DOHH2 (cell line): ENCODE measurements around the gene ZRSR2.

Source experiments
- H3F3A ChIP-seq: fragments of 200-600 bp; sonication (generic), shearing (Covaris generic); 2 replicates; pipeline ENCODE4 v1.6.0; 2016; ENCODE audit warnings: antibody characterized with exemption, mild to moderate bottlenecking; ENCODE audit not compliant: control insufficient read depth, insufficient read depth
- H3K27ac ChIP-seq: fragments of 200-600 bp; sonication (generic); 2 replicates; pipeline ENCODE4 v1.5.1; 2014; ENCODE audit warnings: low read depth, mild to moderate bottlenecking, low read length, moderate library complexity
- H3K27me3 ChIP-seq: fragments of 200-600 bp; sonication (generic); 2 replicates; pipeline ENCODE4 v1.6.1; 2014; ENCODE audit warnings: mild to moderate bottlenecking, low read length, mixed read lengths; ENCODE audit not compliant: control insufficient read depth
- H3K36me3 ChIP-seq: fragments of 200-600 bp; sonication (generic); 2 replicates; pipeline ENCODE4 v1.6.1; 2014; ENCODE audit warnings: mild to moderate bottlenecking, low read length, moderate library complexity, mixed read lengths; ENCODE audit not compliant: control insufficient read depth
- H3K4me1 ChIP-seq: fragments of 200-600 bp; sonication (generic); 2 replicates; pipeline ENCODE4 v1.6.1; 2014; ENCODE audit warnings: mild to moderate bottlenecking, low read length, mixed read lengths; ENCODE audit not compliant: control insufficient read depth
- H3K4me2 ChIP-seq: fragments of 200-600 bp; sonication (generic); 2 replicates; pipeline ENCODE4 v1.6.0; 2014; ENCODE audit warnings: mild to moderate bottlenecking, low read length, moderate library complexity
- H3K4me3 ChIP-seq: fragments of 200-600 bp; sonication (generic); 2 replicates; pipeline ENCODE4 v1.5.1; 2014; ENCODE audit warnings: mild to moderate bottlenecking, low read length, mixed read lengths
- H3K79me2 ChIP-seq: fragments of 200-600 bp; sonication (generic); 2 replicates; pipeline ENCODE4 v1.6.1; 2014; ENCODE audit warnings: mild to moderate bottlenecking, low read length, mixed read lengths; ENCODE audit not compliant: control insufficient read depth
- H3K9me2 ChIP-seq: fragments of 200-600 bp; sonication (generic); replicated peaks from 2 replicates; pipeline ENCODE4 v1.6.1; 2014; ENCODE audit warnings: mild to moderate bottlenecking, low read length, mixed read lengths; ENCODE audit not compliant: control insufficient read depth
- H3K9me3 ChIP-seq: fragments of 200-600 bp; sonication (generic); 2 replicates; pipeline ENCODE4 v1.6.1; 2014; ENCODE audit warnings: antibody characterized with exemption, low read length, mixed read lengths; ENCODE audit not compliant: control insufficient read depth, insufficient read depth
- H4K20me1 ChIP-seq: fragments of 200-600 bp; sonication (generic); 2 replicates; pipeline ENCODE4 v1.6.0; 2014; ENCODE audit warnings: low read depth, mild to moderate bottlenecking, antibody characterized with exemption, low read length, moderate library complexity; ENCODE audit not compliant: control insufficient read depth, insufficient read depth
- CTCF ChIP-seq: fragments of 200-600 bp; sonication (generic); IDR thresholded peaks from one replicate; pipeline ENCODE4 v1.5.1; 2014; ENCODE audit warnings: antibody characterized with exemption, mild to moderate bottlenecking, low read depth, low read length; ENCODE audit not compliant: poor library complexity, severe bottlenecking
- EZH2phosphoT487 ChIP-seq: fragments of 200-600 bp; sonication (generic); IDR thresholded peaks from 2 replicates; pipeline ENCODE4 v1.6.1; 2017; ENCODE audit warnings: borderline replicate concordance, mild to moderate bottlenecking, antibody characterized with exemption, low read length, moderate library complexity, mixed read lengths

ZRSR2 gene

GRCh38 chrX:15812192-15812938 lies 22.1 kb downstream of the ZRSR2 start:
- H3K27me3 ChIP-seq, result no peaks in the 10 kb centered on the region
- no peak overlapping the region for H3K4me2 ChIP-seq
- H3K9me3 ChIP-seq, result no peaks in the 10 kb centered on the region
- no peaks in the 10 kb centered on the region for H3F3A ChIP-seq
- H3K79me2 ChIP-seq, result no peaks in the 10 kb centered on the region
- H3K36me3 ChIP-seq, result peaks cover 45% of the 10 kb centered on the region
- H4K20me1 ChIP-seq, result no peaks in the 10 kb centered on the region
- no peak for TF ChIP-seq CTCF
- TF ChIP-seq EZH2phosphoT487, result no peak
- no peaks in the 10 kb centered on the region for H3K9me2 ChIP-seq
- H3K4me1 ChIP-seq, result no peaks in the 10 kb centered on the region
- H3K4me3 ChIP-seq, result no peak overlapping the region
- no peak overlapping the region for H3K27ac ChIP-seq

- no peaks in the 10 kb centered on the region for H3K9me2 ChIP-seq
- no peaks in the 10 kb centered on the region for H3F3A ChIP-seq
- H3K79me2 ChIP-seq, result no peaks in the 10 kb centered on the region
- H3K27ac ChIP-seq, result no peak overlapping the region
- no peaks in the 10 kb centered on the region for H4K20me1 ChIP-seq
- H3K27me3 ChIP-seq, result no peaks in the 10 kb centered on the region
- no peak overlapping the region for H3K4me3 ChIP-seq
- no peaks in the 10 kb centered on the region for H3K9me3 ChIP-seq
- peaks cover 50% of the 10 kb centered on the region for H3K36me3 ChIP-seq
- no peak overlapping the region for H3K4me2 ChIP-seq
- no peaks in the 10 kb centered on the region for H3K4me1 ChIP-seq
- no peak for TF ChIP-seq CTCF
- no peak for TF ChIP-seq EZH2phosphoT487
Measured at GRCh38 chrX:15813416-15813815, 23.1 kb downstream of the ZRSR2 start.

- no peaks in the 10 kb centered on the region for H3K9me3 ChIP-seq
- H3K36me3 ChIP-seq, result peaks cover 46% of the 10 kb centered on the region
- no peak for TF ChIP-seq EZH2phosphoT487
- TF ChIP-seq CTCF, result no peak
- H3K27ac ChIP-seq, result no peak overlapping the region
- H3K4me1 ChIP-seq, result no peaks in the 10 kb centered on the region
- no peaks in the 10 kb centered on the region for H4K20me1 ChIP-seq
- no peaks in the 10 kb centered on the region for H3K9me2 ChIP-seq
- H3F3A ChIP-seq, result no peaks in the 10 kb centered on the region
- H3K4me2 ChIP-seq, result no peak overlapping the region
- no peaks in the 10 kb centered on the region for H3K27me3 ChIP-seq
- H3K79me2 ChIP-seq, result no peaks in the 10 kb centered on the region
- H3K4me3 ChIP-seq, result no peak overlapping the region
Measured at GRCh38 chrX:15814771-15815365, 24.6 kb downstream of the ZRSR2 start.
